BLaER1 (cell line): ENCODE results near the gene EXOSC7.

Source experiments
- H3K27ac ChIP-seq: shearing (Covaris generic); formaldehyde crosslinking; 2 replicates; pipeline ENCODE4 v1.8.1; 2022
- H3K27me3 ChIP-seq: shearing (Covaris generic); formaldehyde crosslinking; 2 replicates; pipeline ENCODE4 v1.8.1; 2022
- H3K36me3 ChIP-seq: shearing (Covaris generic); formaldehyde crosslinking; 2 replicates; pipeline ENCODE4 v1.8.1; 2022
- H3K4me1 ChIP-seq: shearing (Covaris generic); formaldehyde crosslinking; 2 replicates; pipeline ENCODE4 v1.8.1; 2022
- H3K4me2 ChIP-seq: shearing (Covaris generic); formaldehyde crosslinking; 2 replicates; pipeline ENCODE4 v1.8.1; 2022
- H3K4me3 ChIP-seq: shearing (Covaris generic); formaldehyde crosslinking; 2 replicates; pipeline ENCODE4 v1.8.1; 2022
- H3K9ac ChIP-seq: shearing (Covaris generic); formaldehyde crosslinking; 2 replicates; pipeline ENCODE4 v1.8.1; 2022
- H3K9me3 ChIP-seq: shearing (Covaris generic); formaldehyde crosslinking; 2 replicates; pipeline ENCODE4 v1.8.1; 2022
- H4K20me1 ChIP-seq: shearing (Covaris generic); formaldehyde crosslinking; 2 replicates; pipeline ENCODE4 v1.8.1; 2022
- Cebpa-rat ChIP-seq: shearing (Covaris generic); IDR thresholded peaks from 2 replicates; pipeline ENCODE4 v1.8.1; 2022

EXOSC7 gene

GRCh38 chr3:45059132-45059531, 83.1 kb downstream of the EXOSC7 start:
- Histone ChIP-seq H3K27ac (no peak overlapping the region), H3K27me3 (no peaks in the 10 kb centered on the region), H3K4me2 (no peak overlapping the region), H3K9me3 (no peaks in the 10 kb centered on the region), H4K20me1 (no peaks in the 10 kb centered on the region), H3K36me3 (no peaks in the 10 kb centered on the region), H3K9ac (no peak overlapping the region), H3K4me3 (no peak overlapping the region), H3K4me1 (no peaks in the 10 kb centered on the region)
- no peak for TF ChIP-seq Cebpa-rat

GRCh38 chr3:45060165-45060892, 84.3 kb downstream of the EXOSC7 start:
- no peak overlapping the region for H3K4me2 ChIP-seq
- no peaks in the 10 kb centered on the region for H3K27me3 ChIP-seq
- H3K27ac ChIP-seq = no peak overlapping the region
- no peaks in the 10 kb centered on the region for H3K4me1 ChIP-seq
- no peak overlapping the region for H3K4me3 ChIP-seq
- H3K36me3 ChIP-seq = no peaks in the 10 kb centered on the region
- no peak overlapping the region for H3K9ac ChIP-seq
- no peak for TF ChIP-seq Cebpa-rat
- no peaks in the 10 kb centered on the region for H4K20me1 ChIP-seq
- no peaks in the 10 kb centered on the region for H3K9me3 ChIP-seq
